Measurements from ENCODE around the gene ZNF598.

DNA sequence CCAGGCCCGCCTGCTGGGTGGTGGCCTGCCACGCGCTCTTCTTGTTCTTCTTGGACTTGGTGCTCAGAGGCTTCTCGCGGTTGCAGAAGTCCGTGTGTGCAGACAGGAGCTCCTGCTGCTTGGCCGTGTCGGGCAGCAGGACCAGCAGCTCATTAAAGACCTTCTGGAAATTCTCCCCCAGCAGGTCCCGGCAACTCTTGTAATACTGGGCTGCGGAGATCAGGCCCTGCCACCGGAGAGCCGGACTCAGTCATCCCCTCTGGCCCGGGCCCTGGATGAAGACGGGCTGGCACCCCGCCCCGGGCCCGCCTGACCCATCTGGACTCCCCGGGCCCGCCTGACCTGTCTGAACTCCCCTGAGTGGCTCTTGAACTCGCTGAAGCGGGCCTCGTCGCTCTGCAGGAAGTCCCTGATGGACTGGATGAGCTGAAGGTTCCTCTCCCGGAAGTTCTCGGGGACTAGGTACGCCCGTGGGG lies 11.2 kb downstream of the ZNF598 start:
- TF ChIP-seq POLR2A (IDR thresholded peaks at IDR 0.05), result no peak
- TF ChIP-seq, protein P1, sequence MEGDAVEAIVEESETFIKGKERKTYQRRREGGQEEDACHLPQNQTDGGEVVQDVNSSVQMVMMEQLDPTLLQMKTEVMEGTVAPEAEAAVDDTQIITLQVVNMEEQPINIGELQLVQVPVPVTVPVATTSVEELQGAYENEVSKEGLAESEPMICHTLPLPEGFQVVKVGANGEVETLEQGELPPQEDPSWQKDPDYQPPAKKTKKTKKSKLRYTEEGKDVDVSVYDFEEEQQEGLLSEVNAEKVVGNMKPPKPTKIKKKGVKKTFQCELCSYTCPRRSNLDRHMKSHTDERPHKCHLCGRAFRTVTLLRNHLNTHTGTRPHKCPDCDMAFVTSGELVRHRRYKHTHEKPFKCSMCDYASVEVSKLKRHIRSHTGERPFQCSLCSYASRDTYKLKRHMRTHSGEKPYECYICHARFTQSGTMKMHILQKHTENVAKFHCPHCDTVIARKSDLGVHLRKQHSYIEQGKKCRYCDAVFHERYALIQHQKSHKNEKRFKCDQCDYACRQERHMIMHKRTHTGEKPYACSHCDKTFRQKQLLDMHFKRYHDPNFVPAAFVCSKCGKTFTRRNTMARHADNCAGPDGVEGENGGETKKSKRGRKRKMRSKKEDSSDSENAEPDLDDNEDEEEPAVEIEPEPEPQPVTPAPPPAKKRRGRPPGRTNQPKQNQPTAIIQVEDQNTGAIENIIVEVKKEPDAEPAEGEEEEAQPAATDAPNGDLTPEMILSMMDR (IDR thresholded peaks at IDR 0.05), result no peak

Measured in lower leg skin (tissue), 3 donors.